Muscle of arm (tissue), 12 donors: Measurements from ENCODE around the gene DBNDD2. TPM values are rescaled to one million over a fixed set of nuclear protein-coding genes. Genes with fewer than 3 reads are reported as not detected.

ENCODE experiments used
- DNase-seq: peaks from one replicate; pipeline ENCODE4 v3.0.0-alpha.2; 2013
- polyA plus RNA-seq, 12 donors: library from polyadenylated mRNA; unstranded; fragments of 120-200 nt; gene quantifications; one replicate each; pipeline ENCODE4 v1.2.1, GENCODE V29; 2013; ENCODE audit not compliant: insufficient read length in 12 of 12

DBNDD2 gene
- polyA plus RNA-seq, 12 donors = 19.2 to 31.0 (median 25.6) TPM; not detected in 1

- DNase-seq = no peak
Measured at GRCh38 chr20:45412653-45413052, 4.6 kb downstream of the DBNDD2 start.

GRCh38 chr20:45413479-45413878 lies 5.4 kb downstream of the DBNDD2 start:
- DNase-seq = no peak

DNA sequence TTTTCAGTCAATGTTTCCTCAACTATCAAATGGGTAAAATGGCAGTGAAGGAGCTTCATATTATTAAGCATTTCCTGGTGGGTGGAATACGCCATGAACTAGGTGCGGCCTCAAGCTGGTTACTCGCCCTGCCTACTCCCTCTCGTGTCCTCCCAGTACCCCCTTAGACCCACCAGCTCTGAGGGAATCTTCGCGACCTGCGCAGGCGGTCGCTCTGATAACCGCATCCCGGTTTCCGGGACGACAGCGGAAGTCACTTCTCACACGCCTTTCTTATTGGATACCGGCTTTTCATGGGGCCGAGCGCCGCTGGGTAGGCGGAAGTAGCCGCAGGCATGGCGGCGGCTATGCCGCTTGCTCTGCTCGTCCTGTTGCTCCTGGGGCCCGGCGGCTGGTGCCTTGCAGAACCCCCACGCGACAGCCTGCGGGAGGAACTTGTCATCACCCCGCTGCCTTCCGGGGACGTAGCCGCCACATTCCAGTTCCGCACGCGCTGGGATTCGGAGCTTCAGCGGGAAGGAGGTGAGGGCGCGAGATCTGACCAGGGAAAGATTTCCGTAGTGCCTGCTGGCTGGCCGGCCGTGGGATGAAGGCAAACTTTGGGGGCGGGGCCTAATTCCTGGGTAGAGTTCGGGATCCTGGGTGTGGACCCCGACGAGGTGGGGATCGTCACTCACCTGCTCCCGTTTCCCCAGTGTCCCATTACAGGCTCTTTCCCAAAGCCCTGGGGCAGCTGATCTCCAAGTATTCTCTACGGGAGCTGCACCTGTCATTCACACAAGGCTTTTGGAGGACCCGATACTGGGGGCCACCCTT lies 7.9 kb downstream of the DBNDD2 start, which contains the start of gene PIGT:
Gene PIGT, plus strand, starts transcription at position 320 of the 816 bp plus-strand sequence. Its CDS starts 16 bp downstream, at position 336.
- DNase-seq = peak; percentile 86

- DNase-seq = no peak
Measured at GRCh38 chr20:45416917-45417316, 8.8 kb downstream of the DBNDD2 start.

GRCh38 chr20:45419188-45420091 lies 11.4 kb downstream of the DBNDD2 start:
- no peak for DNase-seq

GRCh38 chr20:45420125-45420524 lies 12.0 kb downstream of the DBNDD2 start:
- no peak for DNase-seq

- DNase-seq = no peak
Measured at GRCh38 chr20:45423700-45424099, 15.6 kb downstream of the DBNDD2 start.

DNA sequence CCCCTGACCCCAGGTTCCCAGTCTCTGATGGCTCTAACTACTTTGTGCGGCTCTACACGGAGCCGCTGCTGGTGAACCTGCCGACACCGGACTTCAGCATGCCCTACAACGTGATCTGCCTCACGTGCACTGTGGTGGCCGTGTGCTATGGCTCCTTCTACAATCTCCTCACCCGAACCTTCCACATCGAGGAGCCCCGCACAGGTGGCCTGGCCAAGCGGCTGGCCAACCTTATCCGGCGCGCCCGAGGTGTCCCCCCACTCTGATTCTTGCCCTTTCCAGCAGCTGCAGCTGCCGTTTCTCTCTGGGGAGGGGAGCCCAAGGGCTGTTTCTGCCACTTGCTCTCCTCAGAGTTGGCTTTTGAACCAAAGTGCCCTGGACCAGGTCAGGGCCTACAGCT lies 17.5 kb downstream of the DBNDD2 start:
- no peak for DNase-seq

DNA sequence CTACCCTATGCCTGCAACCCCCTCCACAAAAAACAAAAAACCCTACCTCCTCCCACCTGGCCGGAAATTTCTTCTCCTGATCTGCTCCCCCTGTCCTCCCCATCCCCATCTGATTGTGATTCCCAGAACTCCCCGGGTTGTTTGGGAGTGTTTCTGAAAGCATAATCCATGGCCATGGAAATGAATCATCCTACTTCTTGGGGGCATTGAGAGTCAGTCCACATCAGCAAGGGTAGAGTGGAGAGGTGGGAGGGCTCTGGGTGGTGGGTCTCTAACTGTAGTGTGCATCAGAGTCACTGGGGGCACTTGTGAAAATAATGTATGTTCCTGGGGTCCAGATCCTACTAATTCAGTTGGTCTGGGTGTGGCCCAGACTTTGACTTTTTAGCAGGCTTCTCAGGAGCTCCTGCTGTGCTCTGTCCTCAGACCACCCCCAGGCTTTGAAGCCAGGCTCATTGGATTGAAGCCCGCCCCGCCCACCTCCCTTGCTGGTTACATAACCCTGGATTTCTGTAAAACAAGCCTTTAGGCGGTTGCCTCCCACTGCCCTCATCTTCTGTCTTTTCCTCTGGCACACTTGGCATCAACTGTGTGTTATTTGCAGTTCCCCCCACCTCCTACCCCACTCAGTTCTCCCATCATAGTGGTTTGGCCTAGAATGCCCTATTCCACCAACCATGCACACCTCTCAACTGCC lies 18.4 kb downstream of the DBNDD2 start:
- no peak for DNase-seq

- no peak for DNase-seq
Measured at GRCh38 chr20:45427236-45428149, 19.4 kb downstream of the DBNDD2 start.

DNA sequence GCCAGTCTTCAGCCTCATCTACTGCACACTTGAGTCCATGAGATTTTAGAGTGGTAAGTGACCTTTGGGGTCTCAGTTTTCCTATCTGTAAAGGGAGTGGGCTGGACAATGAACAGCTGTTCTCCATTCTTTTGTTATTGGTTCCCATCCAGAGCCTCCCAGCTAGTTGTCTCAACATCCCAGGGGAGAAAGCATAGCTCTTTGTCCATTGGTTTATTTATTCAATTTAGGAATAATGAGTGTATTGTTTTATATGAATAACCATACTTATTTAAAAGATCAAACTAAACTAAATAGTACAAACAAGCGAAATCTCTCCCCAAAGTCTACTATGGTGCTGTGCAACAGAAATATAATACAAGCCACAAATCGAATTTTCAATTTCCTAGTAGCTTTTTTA lies 21.5 kb downstream of the DBNDD2 start:
- no peak for DNase-seq

DNA sequence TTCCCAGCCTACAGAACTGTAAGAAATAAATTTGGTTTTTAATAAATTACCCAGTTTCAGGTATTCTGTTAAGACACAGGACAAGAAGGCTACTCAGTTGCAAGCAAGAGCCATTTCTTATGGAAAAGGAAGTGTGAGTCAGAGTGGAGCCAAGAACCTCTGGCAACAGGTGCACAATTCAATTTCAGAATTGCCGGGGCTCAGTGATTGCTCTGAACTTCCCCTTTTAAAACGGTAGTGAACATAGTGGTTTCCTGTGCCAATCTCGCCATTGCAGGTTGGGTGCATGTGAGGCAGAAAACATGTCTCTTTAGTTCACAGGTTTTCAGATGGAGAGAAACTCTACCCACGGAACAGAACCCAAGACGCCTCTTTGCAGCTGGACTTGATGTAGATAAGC lies 24.2 kb downstream of the DBNDD2 start:
- no peak for DNase-seq

DNA sequence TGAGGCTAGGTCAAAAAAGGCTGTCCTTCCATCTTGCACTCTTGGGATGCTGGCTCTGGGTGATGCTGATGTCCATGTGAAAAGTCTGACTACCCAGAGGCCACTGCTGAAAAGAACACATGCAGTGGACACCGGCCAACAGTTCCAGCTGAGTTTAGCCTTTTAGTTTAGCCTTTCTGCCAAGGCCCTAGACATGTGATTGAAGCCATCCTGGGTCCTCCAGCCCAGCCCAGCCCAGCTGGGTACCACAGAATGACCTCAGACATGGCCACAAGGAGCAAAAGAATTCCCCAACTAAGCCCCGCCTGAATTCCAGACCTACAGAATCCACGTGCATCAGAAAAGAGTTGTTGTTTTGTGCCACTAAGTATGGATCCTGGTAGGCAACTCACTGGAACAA lies 25.2 kb downstream of the DBNDD2 start:
- DNase-seq = no peak

DNA sequence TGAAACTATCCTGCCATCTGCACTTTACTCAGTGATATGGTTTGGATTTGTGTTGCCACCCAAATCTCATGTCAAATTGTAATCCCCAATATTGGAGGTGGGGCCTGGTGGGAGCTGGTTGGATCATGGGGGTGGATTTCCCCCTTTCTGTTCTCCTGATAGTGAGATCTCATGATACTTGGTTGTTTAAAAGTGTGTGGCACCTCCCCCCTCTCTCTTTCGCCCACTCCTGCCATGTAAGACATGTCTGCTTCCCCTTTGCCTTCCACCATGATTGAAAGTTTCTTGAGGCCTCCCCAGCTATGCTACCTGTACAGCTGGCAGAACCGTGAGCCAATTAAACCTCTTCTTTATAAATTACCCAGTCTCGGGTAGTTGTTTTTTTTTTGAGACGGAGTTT lies 25.9 kb downstream of the DBNDD2 start:
- DNase-seq = no peak

GRCh38 chr20:45436732-45437485 lies 28.8 kb downstream of the DBNDD2 start:
- peak; percentile 78 for DNase-seq

GRCh38 chr20:45440424-45440823 lies 32.3 kb downstream of the DBNDD2 start:
- DNase-seq = no peak

- DNase-seq = no peak
Measured at GRCh38 chr20:45440891-45441685, 33.0 kb downstream of the DBNDD2 start.

DNA sequence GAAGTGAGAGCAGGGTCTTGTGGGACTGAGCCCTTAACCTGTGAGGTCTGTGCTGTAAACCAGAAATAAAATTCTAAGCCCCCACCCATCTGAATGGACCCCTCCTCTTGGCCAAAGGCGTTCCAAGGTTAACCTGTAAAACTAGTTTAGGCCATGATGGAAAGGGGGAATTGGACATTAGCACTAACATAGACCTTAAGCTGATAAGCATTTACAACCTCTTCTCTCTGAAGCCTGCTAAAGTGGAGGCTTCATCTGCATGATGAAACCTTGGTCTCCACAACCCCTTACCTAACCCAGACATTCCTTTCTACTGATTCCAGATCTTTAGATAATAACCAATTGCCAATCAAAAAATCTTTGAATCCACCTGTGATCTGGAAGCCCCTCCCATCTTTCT lies 33.7 kb downstream of the DBNDD2 start:
- no peak for DNase-seq

GRCh38 chr20:45444050-45444449 lies 36.0 kb downstream of the DBNDD2 start:
- no peak for DNase-seq
